Measurements from ENCODE around the gene SLC25A30. TPM values are rescaled to one million over a fixed set of nuclear protein-coding genes. Genes with fewer than 3 reads are reported as not detected.
"Not testable (repeated sequence)": the region's sequence is repeated elsewhere in the genome, so short reads cannot be mapped to it uniquely, and the experiment has no call there.

The SLC25A30 gene
- polyA plus RNA-seq, 1 experiment = 14.0 TPM

DNA sequence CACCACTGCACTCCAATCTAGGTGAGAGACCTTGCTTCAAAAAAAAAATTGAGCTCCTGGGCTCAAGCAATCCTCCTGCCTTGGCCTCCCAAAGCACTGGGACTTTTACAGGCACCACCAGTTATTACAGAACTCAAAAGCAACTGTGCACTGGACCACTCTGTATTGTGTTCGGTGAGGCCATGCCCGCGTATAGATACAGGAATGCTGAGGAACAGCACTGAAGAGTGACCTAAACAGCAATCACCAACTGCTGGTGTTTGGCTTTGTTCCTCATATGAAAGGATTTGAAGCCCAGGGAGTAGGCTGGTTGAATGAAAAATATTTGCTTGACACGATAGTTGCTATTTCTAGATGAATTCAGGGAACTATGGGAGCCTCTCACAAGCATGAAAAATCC lies 29.5 kb downstream of the SLC25A30 start:
- Histone ChIP-seq H3K4me3 (ENCODE audit: low read depth, low read length) (no peak overlapping the region), H3K27ac (ENCODE audit: low read depth, low read length) (no peak overlapping the region), H3K27me3 (ENCODE audit: control insufficient read depth, insufficient read depth, low read length) (no peaks in the 10 kb centered on the region), H3K9me3 (ENCODE audit: control insufficient read depth, insufficient read depth, low read length) (no peaks in the 10 kb centered on the region)
- POLR2A ChIA-PET = no interaction called here
- CTCF ChIA-PET = interaction anchor here (0.9 kb wide), 1 partner anchor 17 kb away, joined by 3 read pairs; no protein-coding TSS in a partner anchor
- TF ChIP-seq, protein P1, sequence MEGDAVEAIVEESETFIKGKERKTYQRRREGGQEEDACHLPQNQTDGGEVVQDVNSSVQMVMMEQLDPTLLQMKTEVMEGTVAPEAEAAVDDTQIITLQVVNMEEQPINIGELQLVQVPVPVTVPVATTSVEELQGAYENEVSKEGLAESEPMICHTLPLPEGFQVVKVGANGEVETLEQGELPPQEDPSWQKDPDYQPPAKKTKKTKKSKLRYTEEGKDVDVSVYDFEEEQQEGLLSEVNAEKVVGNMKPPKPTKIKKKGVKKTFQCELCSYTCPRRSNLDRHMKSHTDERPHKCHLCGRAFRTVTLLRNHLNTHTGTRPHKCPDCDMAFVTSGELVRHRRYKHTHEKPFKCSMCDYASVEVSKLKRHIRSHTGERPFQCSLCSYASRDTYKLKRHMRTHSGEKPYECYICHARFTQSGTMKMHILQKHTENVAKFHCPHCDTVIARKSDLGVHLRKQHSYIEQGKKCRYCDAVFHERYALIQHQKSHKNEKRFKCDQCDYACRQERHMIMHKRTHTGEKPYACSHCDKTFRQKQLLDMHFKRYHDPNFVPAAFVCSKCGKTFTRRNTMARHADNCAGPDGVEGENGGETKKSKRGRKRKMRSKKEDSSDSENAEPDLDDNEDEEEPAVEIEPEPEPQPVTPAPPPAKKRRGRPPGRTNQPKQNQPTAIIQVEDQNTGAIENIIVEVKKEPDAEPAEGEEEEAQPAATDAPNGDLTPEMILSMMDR (IDR thresholded peaks at IDR 0.05; ENCODE audit: low read depth, low read length) = no peak
- DNase-seq (ENCODE audit: low read depth, low spot score) = no peak

DNA sequence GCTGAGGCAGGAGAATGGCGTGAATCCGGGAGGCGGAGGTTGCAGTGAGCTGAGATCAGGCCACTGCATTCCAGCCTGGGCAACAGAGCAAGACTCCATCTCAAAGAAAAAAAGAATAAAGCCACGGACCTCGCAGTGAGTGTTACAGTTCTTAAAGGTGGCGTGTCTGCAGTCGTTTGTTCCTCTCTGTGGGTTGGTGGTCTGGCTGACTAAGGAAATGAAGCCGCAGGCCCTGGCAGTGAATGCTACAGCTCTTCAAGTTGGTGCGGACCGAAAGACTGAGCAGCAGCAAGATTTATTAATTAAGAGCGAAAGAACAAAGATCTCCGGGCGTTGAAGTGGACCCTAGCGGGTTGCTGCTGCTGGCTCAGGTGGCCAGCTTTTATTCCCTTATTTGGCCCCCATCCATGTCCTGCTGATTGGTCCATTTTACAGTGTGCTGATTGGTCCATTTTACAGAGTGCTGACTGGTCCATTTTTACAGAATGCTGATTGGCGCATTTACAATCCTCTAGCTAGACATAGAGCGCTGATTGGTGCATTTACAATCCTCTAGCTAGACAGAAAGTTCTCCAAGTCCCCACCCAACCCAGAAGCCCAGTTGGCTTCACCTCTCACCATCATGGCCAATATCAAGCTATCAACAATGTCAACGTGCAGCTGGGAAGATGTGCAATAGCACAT lies 31.1 kb downstream of the SLC25A30 start:
- ChIA-PET CTCF (interaction anchor here (1.2 kb wide), 1 partner anchor 16 kb away, joined by 11 read pairs; no protein-coding TSS in a partner anchor), POLR2A (interaction anchor here (0.6 kb wide), 1 partner anchor 28 kb away, joined by 3 read pairs; no protein-coding TSS in a partner anchor)
- not testable (repeated sequence) for H3K9me3 ChIP-seq (ENCODE audit: control insufficient read depth, insufficient read depth, low read length); H3K4me3 ChIP-seq (ENCODE audit: low read depth, low read length); H3K27ac ChIP-seq (ENCODE audit: low read depth, low read length); DNase-seq (ENCODE audit: low read depth, low spot score); H3K27me3 ChIP-seq (ENCODE audit: control insufficient read depth, insufficient read depth, low read length)

DNA sequence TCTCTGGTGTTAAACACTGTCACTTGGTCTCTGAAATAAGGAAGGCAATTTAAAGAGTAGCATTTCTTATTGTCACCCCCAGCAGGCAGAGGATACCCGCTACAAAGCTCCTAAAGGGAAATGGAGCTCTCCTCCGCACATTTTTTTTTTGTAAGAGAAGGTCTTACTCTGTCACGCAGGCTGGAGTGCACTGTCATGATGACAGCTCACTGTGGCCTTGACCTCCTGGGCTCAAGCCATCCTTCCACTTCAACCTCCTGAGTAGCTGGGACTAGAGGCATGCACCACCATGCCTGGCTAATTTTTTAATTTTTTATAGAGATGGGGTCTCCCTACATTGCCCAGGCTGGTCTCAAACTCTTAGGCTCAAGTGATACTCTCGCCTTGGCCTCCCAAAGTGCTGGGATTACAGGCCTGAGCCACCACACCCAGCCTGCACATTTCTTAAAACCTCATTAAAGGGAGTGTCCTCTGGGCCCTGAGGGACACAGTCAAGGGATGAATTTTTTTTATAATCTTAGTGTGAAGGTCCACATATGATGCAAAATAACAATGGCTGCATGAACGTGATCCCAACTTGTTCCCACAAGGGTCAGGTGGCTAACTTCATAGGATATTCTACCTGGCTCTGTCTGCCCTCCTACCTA lies 32.1 kb downstream of the SLC25A30 start:
- ChIA-PET CTCF (interaction anchor here (2.6 kb wide), 1 partner anchor 8 kb away, joined by 21 read pairs; no protein-coding TSS in a partner anchor), POLR2A (no interaction called here)
- TF ChIP-seq, protein P1 (IDR thresholded peaks at IDR 0.05; ENCODE audit: low read depth, low read length) = no peak
- Histone ChIP-seq H3K4me3 (ENCODE audit: low read depth, low read length) (no peak overlapping the region), H3K27me3 (ENCODE audit: control insufficient read depth, insufficient read depth, low read length) (no peaks in the 10 kb centered on the region), H3K27ac (ENCODE audit: low read depth, low read length) (no peak overlapping the region), H3K9me3 (ENCODE audit: control insufficient read depth, insufficient read depth, low read length) (no peaks in the 10 kb centered on the region)
- DNase-seq (ENCODE audit: low read depth, low spot score) = no peak

DNA sequence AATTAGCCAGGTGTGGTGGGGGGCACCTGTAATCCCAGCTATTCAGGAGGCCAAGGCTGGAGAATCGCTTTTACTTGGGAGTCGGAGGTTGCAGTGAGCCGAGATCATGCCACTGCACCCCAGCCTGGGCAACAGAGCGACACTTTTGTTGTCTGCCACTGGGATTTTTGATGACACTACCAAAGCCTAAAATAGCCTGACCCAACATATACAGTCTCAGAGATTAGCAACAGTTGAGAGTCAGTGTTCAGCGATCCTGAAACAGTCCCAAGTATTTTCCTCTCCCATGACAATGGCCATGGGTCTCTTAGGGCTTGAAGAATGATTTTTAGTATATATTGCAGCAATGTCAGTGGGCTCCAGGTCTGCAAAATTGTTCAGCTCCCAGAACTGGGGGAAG lies 32.9 kb downstream of the SLC25A30 start:
- no peaks in the 10 kb centered on the region for H3K9me3 ChIP-seq (ENCODE audit: control insufficient read depth, insufficient read depth, low read length)
- no peak overlapping the region for H3K4me3 ChIP-seq (ENCODE audit: low read depth, low read length)
- TF ChIP-seq, protein P1 (IDR thresholded peaks at IDR 0.05; ENCODE audit: low read depth, low read length) = no peak
- H3K27ac ChIP-seq (ENCODE audit: low read depth, low read length) = no peak overlapping the region
- H3K27me3 ChIP-seq (ENCODE audit: control insufficient read depth, insufficient read depth, low read length) = no peaks in the 10 kb centered on the region
- no peak for DNase-seq (ENCODE audit: low read depth, low spot score)
- CTCF ChIA-PET = interaction anchor here (1.0 to 2.6 kb wide), 2 partner anchors 9 to 14 kb away, joined by 3 to 21 read pairs; no protein-coding TSS in a partner anchor
- POLR2A ChIA-PET = no interaction called here

DNA sequence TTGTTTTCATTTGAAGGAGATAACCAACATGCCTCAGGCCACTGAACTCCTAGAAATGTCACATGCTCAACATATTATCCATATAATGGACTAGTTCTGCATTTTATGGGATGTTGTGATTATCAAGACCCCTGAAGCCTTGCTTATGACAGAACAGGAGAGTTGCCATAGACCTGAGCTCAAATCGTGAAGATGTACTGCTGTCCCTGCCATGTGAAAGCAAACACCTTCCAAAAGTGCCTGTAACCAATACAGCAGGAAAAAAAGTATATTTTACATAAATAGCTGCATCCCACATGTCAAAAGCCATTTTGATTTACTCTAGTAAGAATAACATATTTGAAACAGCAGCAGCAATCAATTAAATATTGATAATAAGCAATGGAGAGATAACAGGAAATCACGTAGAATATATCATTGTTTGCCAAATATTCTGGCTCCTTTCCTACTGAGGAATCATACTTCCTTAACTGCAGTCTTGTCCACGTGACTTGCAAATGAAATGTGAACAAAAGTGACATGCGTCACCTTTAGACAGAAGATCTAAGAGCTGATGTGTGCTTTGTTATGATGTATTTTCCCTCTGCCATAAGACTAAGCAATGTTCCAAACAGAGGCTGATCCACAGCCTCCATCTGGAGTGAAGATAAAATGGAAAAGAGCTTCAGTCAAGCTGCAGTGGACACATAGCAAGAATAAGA lies 33.5 kb downstream of the SLC25A30 start:
- no peak for DNase-seq (ENCODE audit: low read depth, low spot score)
- no peaks in the 10 kb centered on the region for H3K27me3 ChIP-seq (ENCODE audit: control insufficient read depth, insufficient read depth, low read length)
- ChIA-PET POLR2A (no interaction called here), CTCF (interaction anchor here (1.0 to 2.6 kb wide), 2 partner anchors 9 to 14 kb away, joined by 3 to 21 read pairs; no protein-coding TSS in a partner anchor)
- no peak overlapping the region for H3K4me3 ChIP-seq (ENCODE audit: low read depth, low read length)
- no peaks in the 10 kb centered on the region for H3K9me3 ChIP-seq (ENCODE audit: control insufficient read depth, insufficient read depth, low read length)
- H3K27ac ChIP-seq (ENCODE audit: low read depth, low read length) = no peak overlapping the region
- TF ChIP-seq, protein P1 (IDR thresholded peaks at IDR 0.05; ENCODE audit: low read depth, low read length) = no peak

DNA sequence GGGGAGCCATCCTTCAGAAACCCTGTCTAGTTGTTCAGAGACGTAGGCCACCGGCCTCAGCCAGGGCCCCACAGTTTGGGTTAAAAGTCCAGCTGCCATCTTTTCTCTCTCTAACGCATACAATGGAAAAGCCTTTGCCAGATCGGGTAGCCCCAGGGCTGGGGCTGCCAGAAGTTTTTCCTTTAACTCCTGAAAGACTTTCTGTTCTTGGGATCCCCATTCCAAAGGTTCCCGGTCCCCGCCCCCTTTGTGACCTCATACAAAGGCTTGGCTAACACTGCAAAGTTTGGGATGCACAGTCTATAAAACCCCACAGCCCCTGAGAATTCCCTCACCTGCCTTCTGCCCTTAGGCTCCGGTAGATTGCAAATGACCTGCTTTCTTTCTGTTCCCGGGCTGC lies 35.4 kb downstream of the SLC25A30 start:
- H3K9me3 ChIP-seq (ENCODE audit: control insufficient read depth, insufficient read depth, low read length); H3K27me3 ChIP-seq (ENCODE audit: control insufficient read depth, insufficient read depth, low read length); H3K4me3 ChIP-seq (ENCODE audit: low read depth, low read length); DNase-seq (ENCODE audit: low read depth, low spot score); CTCF ChIA-PET; POLR2A ChIA-PET; H3K27ac ChIP-seq (ENCODE audit: low read depth, low read length): not testable (repeated sequence)
